ENCODE measurements around the gene ICAM5.

GRCh38 chr19:10246511-10246910, 43.2 kb upstream of the ICAM5 start:
- no peak for TF ChIP-seq CTCF (IDR thresholded peaks at IDR 0.05 in 2 of 3, conservative IDR thresholded peaks at IDR 0.05 in 1 of 3; ENCODE audit: borderline replicate concordance in 1 of 3, insufficient read depth in 1 of 3, low read depth in 2 of 3, low read length in 2 of 3)
- TF ChIP-seq EZH2 (IDR thresholded peaks at IDR 0.05): no peak
- TF ChIP-seq YY1 (IDR thresholded peaks at IDR 0.05; ENCODE audit: extremely low read depth, insufficient replicate concordance, low read depth, low read length): no peak
- no peak for TF ChIP-seq JUND (IDR thresholded peaks at IDR 0.05)
- TF ChIP-seq POLR2A (IDR thresholded peaks at IDR 0.05; ENCODE audit: borderline replicate concordance, extremely low read depth, insufficient read depth, insufficient read length): no peak

Measured in HCT116 (cell line).